ENCODE measurements around the gene ADRB2. TPM values are rescaled to one million over a fixed set of nuclear protein-coding genes. Genes with fewer than 3 reads are reported as not detected.

The ADRB2 gene
- total RNA-seq, 1 experiment from 2014 or later, result not detected

GRCh38 chr5:148829248-148829594 is 2.8 kb downstream of the ADRB2 start:
- H3K4me3 Mint-ChIP-seq (ENCODE audit: unreplicated experiment), result no peak overlapping the region
- no peak overlapping the region for H3K27ac Mint-ChIP-seq (ENCODE audit: unreplicated experiment)
- peaks cover 8% of the 10 kb centered on the region for H3K4me1 Mint-ChIP-seq (ENCODE audit: low read depth, unreplicated experiment)
- no peak for DNase-seq
- POLR2A ChIA-PET, result no interaction called here
- Histone ChIP-seq H3K9me3 (no peaks in the 10 kb centered on the region), H3K4me1 (peaks cover 4% of the 10 kb centered on the region; the same call in 1 of the 2 replicates), H3K4me3 (ENCODE audit: low read depth, low read length) (no peak overlapping the region), H3K27me3 (replicated peaks; ENCODE audit: control insufficient read depth, insufficient read depth, low read length) (no peaks in the 10 kb centered on the region), H3K36me3 (ENCODE audit: control insufficient read depth, insufficient read depth, low read length) (no peaks in the 10 kb centered on the region)
- H3K36me3 Mint-ChIP-seq (ENCODE audit: insufficient read depth, unreplicated experiment), result no peaks in the 10 kb centered on the region
- no TSS peak for BruUV-seq (replicated peaks)
- H3K9me3 Mint-ChIP-seq (ENCODE audit: unreplicated experiment), result no peaks in the 10 kb centered on the region
- intact Hi-C loops (cut with micrococcal nuclease; ENCODE audit: unreplicated experiment), result no loop called here
- peaks cover 36% of the 10 kb centered on the region for H3K27me3 Mint-ChIP-seq (ENCODE audit: insufficient read depth, unreplicated experiment)
- TF ChIP-seq CTCF (IDR thresholded peaks at IDR 0.05; ENCODE audit: insufficient read depth in 1 of 2, low read depth in 1 of 2, low read length in 1 of 2, severe bottlenecking in 1 of 2, unreplicated experiment in 1 of 2), result no peak
- CTCF ChIA-PET, result no interaction called here

GRCh38 chr5:148829734-148830133 is 3.3 kb downstream of the ADRB2 start:
- Mint-ChIP-seq H3K36me3 (ENCODE audit: insufficient read depth, unreplicated experiment) (no peaks in the 10 kb centered on the region), H3K27ac (ENCODE audit: unreplicated experiment) (no peak overlapping the region), H3K4me1 (ENCODE audit: low read depth, unreplicated experiment) (peaks cover 8% of the 10 kb centered on the region), H3K27me3 (ENCODE audit: insufficient read depth, unreplicated experiment) (peaks cover 31% of the 10 kb centered on the region), H3K4me3 (ENCODE audit: unreplicated experiment) (no peak overlapping the region), H3K9me3 (ENCODE audit: unreplicated experiment) (no peaks in the 10 kb centered on the region)
- no peaks in the 10 kb centered on the region for H3K36me3 ChIP-seq (ENCODE audit: control insufficient read depth, insufficient read depth, low read length)
- BruUV-seq (replicated peaks), result no TSS peak
- H3K27me3 ChIP-seq (replicated peaks; ENCODE audit: control insufficient read depth, insufficient read depth, low read length), result no peaks in the 10 kb centered on the region
- H3K9me3 ChIP-seq, result no peaks in the 10 kb centered on the region
- H3K4me1 ChIP-seq, result peaks cover 4% of the 10 kb centered on the region; the same call in 1 of the 2 replicates
- TF ChIP-seq CTCF (IDR thresholded peaks at IDR 0.05; ENCODE audit: insufficient read depth in 1 of 2, low read depth in 1 of 2, low read length in 1 of 2, severe bottlenecking in 1 of 2, unreplicated experiment in 1 of 2), result no peak
- intact Hi-C loops (cut with micrococcal nuclease; ENCODE audit: unreplicated experiment), result no loop called here
- CTCF ChIA-PET, result no interaction called here
- POLR2A ChIA-PET, result no interaction called here
- no peak for DNase-seq
- no peak overlapping the region for H3K4me3 ChIP-seq (ENCODE audit: low read depth, low read length)

GRCh38 chr5:148830211-148830610 is 3.8 kb downstream of the ADRB2 start:
- CTCF ChIA-PET, result interaction anchor here (0.5 kb wide), 1 partner anchor 21 kb away, joined by 4 read pairs; no protein-coding TSS in a partner anchor
- no peaks in the 10 kb centered on the region for H3K36me3 ChIP-seq (ENCODE audit: control insufficient read depth, insufficient read depth, low read length)
- no peaks in the 10 kb centered on the region for H3K9me3 Mint-ChIP-seq (ENCODE audit: unreplicated experiment)
- TF ChIP-seq CTCF (IDR thresholded peaks at IDR 0.05; ENCODE audit: insufficient read depth in 1 of 2, low read depth in 1 of 2, low read length in 1 of 2, severe bottlenecking in 1 of 2, unreplicated experiment in 1 of 2), result no peak
- H3K4me1 Mint-ChIP-seq (ENCODE audit: low read depth, unreplicated experiment), result peaks cover 8% of the 10 kb centered on the region
- no peak for DNase-seq
- peaks cover 32% of the 10 kb centered on the region for H3K27me3 Mint-ChIP-seq (ENCODE audit: insufficient read depth, unreplicated experiment)
- no peaks in the 10 kb centered on the region for H3K9me3 ChIP-seq
- no TSS peak for BruUV-seq (replicated peaks)
- no peak overlapping the region for H3K4me3 Mint-ChIP-seq (ENCODE audit: unreplicated experiment)
- H3K4me1 ChIP-seq, result peaks cover 4% of the 10 kb centered on the region; the same call in 1 of the 2 replicates
- H3K36me3 Mint-ChIP-seq (ENCODE audit: insufficient read depth, unreplicated experiment), result no peaks in the 10 kb centered on the region
- intact Hi-C loops (cut with micrococcal nuclease; ENCODE audit: unreplicated experiment), result no loop called here
- no peak overlapping the region for H3K27ac Mint-ChIP-seq (ENCODE audit: unreplicated experiment)
- H3K4me3 ChIP-seq (ENCODE audit: low read depth, low read length), result no peak overlapping the region
- POLR2A ChIA-PET, result no interaction called here
- no peaks in the 10 kb centered on the region for H3K27me3 ChIP-seq (replicated peaks; ENCODE audit: control insufficient read depth, insufficient read depth, low read length)
